Stomach (tissue), 4 donors: ENCODE measurements around the gene SLC27A4.

Experiments
- CTCF ChIP-seq, 7 experiments: fragments of 450-650 bp in 4 of 7; fragments of 200-600 bp in 3 of 7; sonication (generic) in 3 of 7; IDR thresholded peaks; one replicate each; pipeline ENCODE4 v1.5.1; 2016 to 2019; ENCODE audit warnings: antibody characterized with exemption in 7 of 7, control low read depth in 2 of 7, mild to moderate bottlenecking in 1 of 7
- POLR2A ChIP-seq, 4 donors: fragments of 450-650 bp; IDR thresholded peaks; one replicate each; pipeline ENCODE4 v1.6.1; 2016; ENCODE audit warnings: antibody characterized with exemption in 4 of 4, control low read depth in 2 of 4, mild to moderate bottlenecking in 1 of 4, moderate library complexity in 1 of 4
- POLR2AphosphoS5 ChIP-seq, 3 donors: sonication (generic); formaldehyde crosslinking; IDR thresholded peaks; one replicate each; pipeline ENCODE4 v1.6.1; 2016; ENCODE audit warnings: antibody characterized with exemption in 3 of 3

DNA sequence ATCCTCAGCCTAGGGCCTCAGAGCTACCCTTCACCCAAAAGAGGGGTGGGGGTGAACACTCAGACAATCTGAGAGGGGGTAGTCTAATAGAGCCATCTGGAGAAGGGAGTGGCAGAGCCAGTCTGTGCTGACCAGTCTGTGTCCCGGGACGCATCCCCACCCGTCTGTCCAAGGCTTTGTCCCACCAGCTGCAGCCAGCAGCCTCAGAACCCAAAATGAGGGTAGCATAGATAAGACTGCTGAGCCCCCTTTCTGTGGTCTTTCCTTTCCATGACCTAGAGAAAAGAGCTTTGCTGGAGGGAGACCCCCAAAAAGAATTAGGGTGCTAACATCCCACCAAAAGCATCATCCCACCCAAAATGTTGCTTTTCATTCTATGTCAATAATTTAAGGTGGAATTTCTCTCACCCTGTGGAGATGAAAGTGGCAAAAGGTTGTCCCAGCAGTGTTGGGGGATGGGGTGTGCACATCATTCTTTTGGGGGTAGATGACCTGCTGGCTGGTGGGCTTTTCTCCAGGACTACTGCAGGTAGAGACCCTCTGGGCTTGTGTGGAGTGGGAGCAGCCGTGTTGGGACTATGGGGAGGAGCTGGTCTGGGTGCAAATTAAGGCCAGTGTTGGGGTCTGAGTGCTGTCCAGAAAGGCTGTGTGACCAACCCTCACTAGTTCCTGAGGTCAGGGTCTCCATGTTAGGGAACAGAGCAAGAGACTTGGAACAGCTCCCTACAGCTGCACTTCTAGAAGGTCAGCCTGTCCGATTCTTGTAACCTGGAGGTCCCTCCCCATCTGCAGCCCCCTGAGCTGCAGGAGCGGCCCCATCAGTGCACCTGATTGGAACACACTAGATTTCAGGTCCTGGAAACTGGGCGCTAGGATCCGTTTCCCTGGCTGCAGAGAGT is 50.7 kb downstream of the SLC27A4 start:
- no peak for TF ChIP-seq POLR2AphosphoS5 (IDR thresholded peaks at IDR 0.05)
- no peak for TF ChIP-seq CTCF (IDR thresholded peaks at IDR 0.05)
- no peak for TF ChIP-seq POLR2A (IDR thresholded peaks at IDR 0.05)
